ENCODE results near the gene TTN. TPM values are rescaled to one million over a fixed set of nuclear protein-coding genes. Genes with fewer than 3 reads are reported as not detected.

The TTN gene
- total RNA-seq, 1 experiment from 2014 or later, result 0.13 TPM

GRCh38 chr2:178756343-178756742 is 50.9 kb downstream of the TTN start:
- TF ChIP-seq REST (IDR thresholded peaks at IDR 0.05; ENCODE audit: insufficient read depth in 1 of 2, low read depth in 2 of 2, low read length in 1 of 2) (no peak), CTCF (IDR thresholded peaks at IDR 0.05) (no peak), POLR2AphosphoS5 (IDR thresholded peaks at IDR 0.05; ENCODE audit: low read depth, low read length) (no peak), TCF7L2 (IDR thresholded peaks at IDR 0.05; ENCODE audit: low read depth, low read length) (no peak), SIN3A (IDR thresholded peaks at IDR 0.05; ENCODE audit: borderline replicate concordance, insufficient read depth, low read depth, low read length) (no peak)
- ChIA-PET CTCF (no interaction called here), POLR2A (no interaction called here)
- no TSS peak for BruUV-seq (replicated peaks)
- Histone ChIP-seq H3K4me1 (ENCODE audit: control insufficient read depth, insufficient read depth, low read length) (no peaks in the 10 kb centered on the region), H3K9me3 (ENCODE audit: control insufficient read depth, insufficient read depth, low read depth, low read length) (no peaks in the 10 kb centered on the region), H3K4me3 (ENCODE audit: low read depth in 2 of 2, low read length in 2 of 2) (no peak overlapping the region), H3K27me3 (ENCODE audit: control insufficient read depth, insufficient read depth, low read length) (peaks cover 4% of the 10 kb centered on the region; the same call in 1 of the 2 replicates), H3K27ac (ENCODE audit: low read length) (no peak overlapping the region), H3K36me3 (ENCODE audit: control insufficient read depth, insufficient read depth, low read length) (no peaks in the 10 kb centered on the region)
- in situ Hi-C loops (cut with HindIII; ENCODE audit: low pct_unique_long_range_greater_than_20kb, low sequenced_read_pairs) (no loop called here), intact Hi-C loops (cut with micrococcal nuclease; ENCODE audit: unreplicated experiment) (no loop called here)
- DNase-seq (ENCODE audit: low read depth, low spot score) (no peak), ATAC-seq (no peak)

GRCh38 chr2:178747767-178748166 is 59.5 kb downstream of the TTN start:
- in situ Hi-C loops (cut with HindIII; ENCODE audit: low pct_unique_long_range_greater_than_20kb, low sequenced_read_pairs), result no loop called here
- no peak for DNase-seq (ENCODE audit: low read depth, low spot score)
- CTCF ChIA-PET, result interaction anchor here (0.7 kb wide), 1 partner anchor 97 kb away, joined by 3 read pairs; no protein-coding TSS in a partner anchor

More at GRCh38 chr2:178747767-178748166, 59.5 kb downstream of the TTN start:
- H3K27me3 ChIP-seq (ENCODE audit: control insufficient read depth, insufficient read depth, low read length), result peaks cover 8% of the 10 kb centered on the region; the same call in 1 of the 2 replicates
- no TSS peak for BruUV-seq (replicated peaks)
- no peaks in the 10 kb centered on the region for H3K9me3 ChIP-seq (ENCODE audit: control insufficient read depth, insufficient read depth, low read depth, low read length)
- H3K4me1 ChIP-seq (ENCODE audit: control insufficient read depth, insufficient read depth, low read length), result no peaks in the 10 kb centered on the region
- intact Hi-C loops (cut with micrococcal nuclease; ENCODE audit: unreplicated experiment), result no loop called here
- H3K4me3 ChIP-seq (ENCODE audit: low read depth in 2 of 2, low read length in 2 of 2), result no peak overlapping the region
- no peak overlapping the region for H3K27ac ChIP-seq (ENCODE audit: low read length)
- POLR2A ChIA-PET, result no interaction called here
- no peaks in the 10 kb centered on the region for H3K36me3 ChIP-seq (ENCODE audit: control insufficient read depth, insufficient read depth, low read length)
- ATAC-seq, result no peak
- TF ChIP-seq POLR2AphosphoS5 (IDR thresholded peaks at IDR 0.05; ENCODE audit: low read depth, low read length) (no peak), TCF7L2 (IDR thresholded peaks at IDR 0.05; ENCODE audit: low read depth, low read length) (no peak), CTCF (IDR thresholded peaks at IDR 0.05) (no peak), SIN3A (IDR thresholded peaks at IDR 0.05; ENCODE audit: borderline replicate concordance, insufficient read depth, low read depth, low read length) (no peak), REST (IDR thresholded peaks at IDR 0.05; ENCODE audit: insufficient read depth in 1 of 2, low read depth in 2 of 2, low read length in 1 of 2) (no peak)

All from Panc1 (cell line).